H9 (cell line): ENCODE data around the gene TASOR2. TPM values are rescaled to one million over a fixed set of nuclear protein-coding genes. Genes with fewer than 3 reads are reported as not detected.

Source experiments
- DNase-seq: peaks from one replicate; pipeline ENCODE4 v3.0.0-alpha.2; 2017
- H2AFZ ChIP-seq: one replicate; pipeline ENCODE4 v1.6.1; 2013; ENCODE audit warnings: mild to moderate bottlenecking, low read length, control low read depth, moderate library complexity
- H2AK5ac ChIP-seq: 2 replicates; pipeline ENCODE4 v1.6.1; 2013; ENCODE audit warnings: low read length, control low read depth, mixed read lengths; ENCODE audit not compliant: insufficient read length
- H2BK120ac ChIP-seq: one replicate; pipeline ENCODE4 v1.6.1; 2013; ENCODE audit warnings: low read depth, mild to moderate bottlenecking, low read length, control low read depth, inconsistent platforms; ENCODE audit not compliant: poor library complexity, severe bottlenecking
- H2BK12ac ChIP-seq: 2 replicates; pipeline ENCODE4 v1.6.1; 2013; ENCODE audit warnings: low read length, control low read depth, mixed read lengths, low read depth; ENCODE audit not compliant: insufficient read length
- H2BK15ac ChIP-seq: 2 replicates; pipeline ENCODE4 v1.6.1; 2013; ENCODE audit warnings: low read depth, low read length, control low read depth
- H2BK20ac ChIP-seq: one replicate; pipeline ENCODE4 v1.6.1; 2013; ENCODE audit warnings: low read depth, mild to moderate bottlenecking, low read length, control low read depth, inconsistent platforms; ENCODE audit not compliant: poor library complexity, severe bottlenecking
- H2BK5ac ChIP-seq: 2 replicates; pipeline ENCODE4 v1.6.1; 2013; ENCODE audit warnings: low read length, control low read depth, mixed read lengths; ENCODE audit not compliant: insufficient read length
- H3K14ac ChIP-seq: 2 replicates; pipeline ENCODE4 v1.6.1; 2013; ENCODE audit warnings: low read length, control low read depth; ENCODE audit not compliant: insufficient read depth
- H3K18ac ChIP-seq: 2 replicates; pipeline ENCODE4 v1.6.1; 2013; ENCODE audit warnings: low read depth, mild to moderate bottlenecking, mixed read lengths, low read length, control low read depth; ENCODE audit not compliant: insufficient read length
- H3K23ac ChIP-seq: 2 replicates; pipeline ENCODE4 v1.6.1; 2013; ENCODE audit warnings: low read length, control low read depth, mixed read lengths, low read depth; ENCODE audit not compliant: insufficient read length
- H3K23me2 ChIP-seq: 2 replicates; pipeline ENCODE4 v1.6.1; 2013; ENCODE audit warnings: low read depth, mild to moderate bottlenecking, mixed read lengths, low read length, control low read depth; ENCODE audit not compliant: insufficient read length, poor library complexity, severe bottlenecking
- H3K27ac ChIP-seq: 2 replicates; pipeline ENCODE4 v1.5.1; 2013; ENCODE audit warnings: low read length, control low read depth, mixed read lengths, low read depth; ENCODE audit not compliant: insufficient read length
- H3K27me3 ChIP-seq: 2 replicates; pipeline ENCODE4 v1.6.1; 2013; ENCODE audit warnings: low read length, control low read depth, inconsistent platforms; ENCODE audit not compliant: insufficient read depth
- H3K4ac ChIP-seq: 2 replicates; pipeline ENCODE4 v1.6.1; 2013; ENCODE audit warnings: low read depth, mild to moderate bottlenecking, control low read depth, inconsistent platforms, low read length, moderate library complexity
- H3K4me1 ChIP-seq: 2 replicates; pipeline ENCODE4 v1.6.1; 2013; ENCODE audit warnings: low read length, control low read depth, inconsistent platforms; ENCODE audit not compliant: insufficient read depth
- H3K4me2 ChIP-seq: 2 replicates; pipeline ENCODE4 v1.6.1; 2013; ENCODE audit warnings: low read length, control low read depth, mixed read lengths; ENCODE audit not compliant: insufficient read length, insufficient read depth
- H3K56ac ChIP-seq: 2 replicates; pipeline ENCODE4 v1.6.1; 2013; ENCODE audit warnings: low read depth, mild to moderate bottlenecking, mixed read lengths, low read length, control low read depth; ENCODE audit not compliant: insufficient read length
- H3K79me1 ChIP-seq: 2 replicates; pipeline ENCODE4 v1.6.1; 2013; ENCODE audit warnings: low read depth, mild to moderate bottlenecking, moderate library complexity, low read length, control low read depth, inconsistent platforms; ENCODE audit not compliant: insufficient read depth, poor library complexity, severe bottlenecking
- H3K79me2 ChIP-seq: 2 replicates; pipeline ENCODE4 v1.6.1; 2013; ENCODE audit warnings: low read length, control low read depth, inconsistent platforms; ENCODE audit not compliant: insufficient read depth
- H3K9ac ChIP-seq: 2 replicates; pipeline ENCODE4 v1.6.1; 2013; ENCODE audit warnings: low read length, control low read depth, mixed read lengths; ENCODE audit not compliant: insufficient read length; ENCODE audit errors: extremely low read depth
- H3K9me3 ChIP-seq: one replicate; pipeline ENCODE4 v1.6.1; 2013; ENCODE audit warnings: low read depth, low read length, inconsistent platforms; ENCODE audit not compliant: control insufficient read depth
- H3T11ph ChIP-seq: one replicate; pipeline ENCODE4 v1.6.1; 2013; ENCODE audit warnings: mild to moderate bottlenecking, low read length, control low read depth, inconsistent platforms
- H4K20me1 ChIP-seq: one replicate; pipeline ENCODE4 v1.6.1; 2013; ENCODE audit not compliant: control insufficient read depth, insufficient read length, insufficient read depth
- H4K5ac ChIP-seq: 2 replicates; pipeline ENCODE4 v1.6.1; 2013; ENCODE audit warnings: low read depth, mild to moderate bottlenecking, mixed read lengths, low read length, control low read depth; ENCODE audit not compliant: insufficient read length
- H4K8ac ChIP-seq: replicated peaks from 2 replicates; pipeline ENCODE4 v1.6.1; 2013; ENCODE audit warnings: low read length, control low read depth, mixed read lengths, low read depth; ENCODE audit not compliant: insufficient read length
- H4K91ac ChIP-seq: 2 replicates; pipeline ENCODE4 v1.6.1; 2013; ENCODE audit warnings: low read depth, mild to moderate bottlenecking, moderate library complexity, mixed read lengths, low read length, control low read depth; ENCODE audit not compliant: insufficient read length
- H3K27ac Mint-ChIP-seq, 3 experiments: 2 replicates in 2 of 3; 3 replicates in 1 of 3; pipeline ENCODE4 v1.8.0; 2020 to 2021; ENCODE audit warnings: mixed read lengths in 3 of 3, mild to moderate bottlenecking in 1 of 3, moderate library complexity in 1 of 3
- H3K27me3 Mint-ChIP-seq: 2 replicates; pipeline ENCODE4 v1.8.0; 2021; ENCODE audit warnings: low read depth, mild to moderate bottlenecking, moderate library complexity, mixed read lengths
- H3K36me3 Mint-ChIP-seq, 3 experiments: 2 replicates in 2 of 3; 3 replicates in 1 of 3; pipeline ENCODE4 v1.8.0; 2020 to 2021; ENCODE audit warnings: low read depth in 3 of 3, mixed read lengths in 3 of 3; ENCODE audit not compliant: insufficient read depth in 1 of 3
- H3K4me1 Mint-ChIP-seq, 2 experiments: 2 replicates each; pipeline ENCODE4 v1.8.0; 2020; ENCODE audit warnings: mixed read lengths in 2 of 2
- H3K4me3 Mint-ChIP-seq, 2 experiments: 2 replicates in 1 of 2; 3 replicates in 1 of 2; pipeline ENCODE4 v1.8.0; 2020 to 2021; ENCODE audit warnings: mild to moderate bottlenecking in 2 of 2, mixed read lengths in 2 of 2, moderate library complexity in 1 of 2
- H3K9me3 Mint-ChIP-seq, 2 experiments: 2 replicates in 1 of 2; 3 replicates in 1 of 2; pipeline ENCODE4 v1.8.0; 2020; ENCODE audit warnings: mild to moderate bottlenecking in 2 of 2, mixed read lengths in 2 of 2, moderate library complexity in 1 of 2
- CTCF ChIP-seq: fragments of 200-600 bp; sonication (generic); conservative IDR thresholded peaks from 3 replicates; pipeline ENCODE4 v1.8.0; 2021; ENCODE audit warnings: antibody characterized with exemption, mild to moderate bottlenecking
- WGBS: extraction: QIAGEN DNeasy Blood & Tissue Kit; methylation state at CpG from one replicate; pipeline ENCODE4 v1.1.7; 2013; ENCODE audit warnings: missing lambda C conversion rate, low lambda C conversion rate, mixed read lengths; ENCODE audit not compliant: insufficient read length; ENCODE audit errors: extremely low coverage; 5-methylcytosine and 5-hydroxymethylcytosine counted together
- total RNA-seq: library from RNA; stranded (reverse); gene quantifications from 2 replicates; pipeline ENCODE4 v1.2.1, GENCODE V29; 2021

Gene TASOR2
- total RNA-seq, 1 experiment from 2014 or later: 64.5 TPM

- no peak overlapping the region for H3K9ac ChIP-seq
- Mint-ChIP-seq H3K27me3 (peaks cover 62% of the 10 kb centered on the region), H3K27ac (no peak overlapping the region), H3K4me3 (no peak overlapping the region), H3K36me3 (0 out of 7 replicates have a peak, but pooled peaks cover 0 to 2% (median 2%) of the 10 kb centered on the region in 3 experiments), H3K9me3 (peaks cover 0 to 7% of the 10 kb centered on the region in 2 experiments; a peak in 2 of 5 replicates), H3K4me1 (peaks cover 11 to 15% of the 10 kb centered on the region in 2 experiments)
- TF ChIP-seq CTCF: no peak
- H3K79me2 ChIP-seq: peaks cover 4% of the 10 kb centered on the region; the same call in 1 of the 2 replicates
- no peak overlapping the region for H2BK20ac ChIP-seq
- H3K9me3 ChIP-seq: no peaks in the 10 kb centered on the region
- no peak overlapping the region for H4K5ac ChIP-seq
- no peak overlapping the region for H3K23ac ChIP-seq
- H2AK5ac ChIP-seq: no peak overlapping the region
- no peak overlapping the region for H2BK15ac ChIP-seq
- H4K20me1 ChIP-seq: no peaks in the 10 kb centered on the region
- H4K91ac ChIP-seq: no peak overlapping the region
- H3K56ac ChIP-seq: no peak overlapping the region
- H3K27me3 ChIP-seq: no peaks in the 10 kb centered on the region; the same call in 1 of the 2 replicates
- H3T11ph ChIP-seq: no peak overlapping the region
- H2AFZ ChIP-seq: no peak overlapping the region
- H3K4me2 ChIP-seq: no peak overlapping the region
- no peak overlapping the region for H4K8ac ChIP-seq
- H3K23me2 ChIP-seq: peaks cover 4% of the 10 kb centered on the region
- no peak overlapping the region for H3K18ac ChIP-seq
- WGBS: no CpG with 5 or more reads among the region's 5 CpGs
- no peak overlapping the region for H2BK120ac ChIP-seq
- H3K14ac ChIP-seq: no peak overlapping the region
- H3K4me1 ChIP-seq: no peaks in the 10 kb centered on the region
- no peak overlapping the region for H2BK12ac ChIP-seq
- H3K79me1 ChIP-seq: no peaks in the 10 kb centered on the region
- no peak overlapping the region for H3K4ac ChIP-seq
- no peak overlapping the region for H2BK5ac ChIP-seq
- H3K27ac ChIP-seq: no peak overlapping the region
- no peak for DNase-seq
These were observed 2.7 kb upstream of the TASOR2 start for GRCh38 chr10:5681930-5682329.
